ENCODE measurements around the gene KIAA1671. TPM values are rescaled to one million over a fixed set of nuclear protein-coding genes. Genes with fewer than 3 reads are reported as not detected.

The KIAA1671 gene
- total and polyA plus RNA-seq, 4 donors: 8.7 to 35.9 (median 19.1) TPM

DNA sequence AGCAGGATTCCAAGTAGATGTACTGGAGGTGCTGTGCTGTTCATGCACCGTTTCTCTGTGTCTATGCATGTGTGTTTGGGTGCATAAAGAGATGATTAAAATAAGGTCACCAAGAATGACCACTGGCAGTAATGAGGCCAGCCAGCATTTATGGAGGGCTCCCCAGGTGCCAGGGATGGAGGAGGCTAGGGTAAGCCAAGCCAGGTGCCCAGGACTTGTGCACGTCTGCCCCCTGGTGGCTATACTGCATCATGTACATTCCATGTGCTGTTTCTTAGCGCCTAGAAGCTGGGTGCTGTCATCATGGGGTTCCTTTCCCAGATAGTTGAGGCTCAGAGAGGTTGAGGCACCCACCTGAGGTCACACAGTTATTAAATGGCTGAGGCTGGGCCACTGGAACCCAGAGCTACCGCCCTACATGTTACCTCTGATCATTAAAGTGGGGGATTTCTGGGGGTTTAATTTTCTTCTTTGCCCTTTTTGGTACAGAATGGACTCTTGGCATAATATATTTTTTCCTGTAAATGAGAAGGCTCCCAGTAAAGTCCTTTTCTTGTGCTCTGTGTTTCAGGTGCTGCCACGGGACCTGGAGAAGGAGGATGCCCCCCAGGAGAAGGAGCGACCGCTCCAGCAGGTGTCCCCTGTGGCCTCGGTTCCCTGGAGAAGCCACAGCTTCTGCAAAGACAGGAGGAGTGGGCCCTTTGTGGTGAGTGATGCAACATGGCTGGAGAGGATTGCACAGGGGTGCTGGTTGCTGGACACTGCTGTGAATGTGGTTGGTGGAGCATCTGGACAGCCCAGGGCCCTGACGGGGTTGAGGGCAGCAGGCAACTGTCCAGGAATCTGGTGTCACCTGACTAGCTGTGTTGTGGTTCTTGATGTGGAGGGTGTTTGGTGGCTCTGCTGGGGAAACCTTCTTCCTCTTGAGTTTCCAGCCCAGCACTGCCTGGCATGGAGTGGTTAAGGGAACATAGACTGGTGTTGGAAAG lies 96.4 kb downstream of the KIAA1671 start:
- DNase-seq (ENCODE audit: low spot score): peak; percentile 73
- peaks cover 0 to 7% (median 3%) of the 10 kb centered on the region in 4 donors for H3K4me1 ChIP-seq (ENCODE audit: control insufficient read depth in 4 of 4, insufficient read depth in 4 of 4, low read length in 3 of 4)
- peaks cover 0 to 6% (median 0%) of the 10 kb centered on the region in 4 donors for H3K36me3 ChIP-seq (ENCODE audit: control insufficient read depth in 4 of 4, insufficient read depth in 3 of 4, low read depth in 1 of 4, low read length in 3 of 4)
- no peak for TF ChIP-seq HNF4A (conservative IDR thresholded peaks at IDR 0.05)
- TF ChIP-seq, protein P1, sequence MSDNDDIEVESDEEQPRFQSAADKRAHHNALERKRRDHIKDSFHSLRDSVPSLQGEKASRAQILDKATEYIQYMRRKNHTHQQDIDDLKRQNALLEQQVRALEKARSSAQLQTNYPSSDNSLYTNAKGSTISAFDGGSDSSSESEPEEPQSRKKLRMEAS (IDR thresholded peaks at IDR 0.05): no peak
- TF ChIP-seq, protein P2, sequence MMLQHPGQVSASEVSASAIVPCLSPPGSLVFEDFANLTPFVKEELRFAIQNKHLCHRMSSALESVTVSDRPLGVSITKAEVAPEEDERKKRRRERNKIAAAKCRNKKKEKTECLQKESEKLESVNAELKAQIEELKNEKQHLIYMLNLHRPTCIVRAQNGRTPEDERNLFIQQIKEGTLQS (IDR thresholded peaks at IDR 0.05): no peak
- no peak for TF ChIP-seq FOXA1 (IDR thresholded peaks at IDR 0.05)
- TF ChIP-seq, protein P3, sequence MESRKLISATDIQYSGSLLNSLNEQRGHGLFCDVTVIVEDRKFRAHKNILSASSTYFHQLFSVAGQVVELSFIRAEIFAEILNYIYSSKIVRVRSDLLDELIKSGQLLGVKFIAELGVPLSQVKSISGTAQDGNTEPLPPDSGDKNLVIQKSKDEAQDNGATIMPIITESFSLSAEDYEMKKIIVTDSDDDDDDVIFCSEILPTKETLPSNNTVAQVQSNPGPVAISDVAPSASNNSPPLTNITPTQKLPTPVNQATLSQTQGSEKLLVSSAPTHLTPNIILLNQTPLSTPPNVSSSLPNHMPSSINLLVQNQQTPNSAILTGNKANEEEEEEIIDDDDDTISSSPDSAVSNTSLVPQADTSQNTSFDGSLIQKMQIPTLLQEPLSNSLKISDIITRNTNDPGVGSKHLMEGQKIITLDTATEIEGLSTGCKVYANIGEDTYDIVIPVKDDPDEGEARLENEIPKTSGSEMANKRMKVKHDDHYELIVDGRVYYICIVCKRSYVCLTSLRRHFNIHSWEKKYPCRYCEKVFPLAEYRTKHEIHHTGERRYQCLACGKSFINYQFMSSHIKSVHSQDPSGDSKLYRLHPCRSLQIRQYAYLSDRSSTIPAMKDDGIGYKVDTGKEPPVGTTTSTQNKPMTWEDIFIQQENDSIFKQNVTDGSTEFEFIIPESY (IDR thresholded peaks at IDR 0.05): no peak
- peak; percentile 97 to 99 for TF ChIP-seq RAD21 (IDR thresholded peaks at IDR 0.05)
- TF ChIP-seq EGR1 (IDR thresholded peaks at IDR 0.05; ENCODE audit: low read depth in 2 of 2): no peak
- no peak for TF ChIP-seq SP1 (IDR thresholded peaks at IDR 0.05)
- no peak for TF ChIP-seq HNF4G (IDR thresholded peaks at IDR 0.05)
- no peak for TF ChIP-seq GABPA (IDR thresholded peaks at IDR 0.05 in 1 of 2, conservative IDR thresholded peaks at IDR 0.05 in 1 of 2)
- no peak for TF ChIP-seq YY1 (IDR thresholded peaks at IDR 0.05)
- TF ChIP-seq TAF1 (conservative IDR thresholded peaks at IDR 0.05): no peak
- TF ChIP-seq JUND (IDR thresholded peaks at IDR 0.05): no peak
- no peak for TF ChIP-seq FOXA2 (IDR thresholded peaks at IDR 0.05)
- TF ChIP-seq, protein P4, sequence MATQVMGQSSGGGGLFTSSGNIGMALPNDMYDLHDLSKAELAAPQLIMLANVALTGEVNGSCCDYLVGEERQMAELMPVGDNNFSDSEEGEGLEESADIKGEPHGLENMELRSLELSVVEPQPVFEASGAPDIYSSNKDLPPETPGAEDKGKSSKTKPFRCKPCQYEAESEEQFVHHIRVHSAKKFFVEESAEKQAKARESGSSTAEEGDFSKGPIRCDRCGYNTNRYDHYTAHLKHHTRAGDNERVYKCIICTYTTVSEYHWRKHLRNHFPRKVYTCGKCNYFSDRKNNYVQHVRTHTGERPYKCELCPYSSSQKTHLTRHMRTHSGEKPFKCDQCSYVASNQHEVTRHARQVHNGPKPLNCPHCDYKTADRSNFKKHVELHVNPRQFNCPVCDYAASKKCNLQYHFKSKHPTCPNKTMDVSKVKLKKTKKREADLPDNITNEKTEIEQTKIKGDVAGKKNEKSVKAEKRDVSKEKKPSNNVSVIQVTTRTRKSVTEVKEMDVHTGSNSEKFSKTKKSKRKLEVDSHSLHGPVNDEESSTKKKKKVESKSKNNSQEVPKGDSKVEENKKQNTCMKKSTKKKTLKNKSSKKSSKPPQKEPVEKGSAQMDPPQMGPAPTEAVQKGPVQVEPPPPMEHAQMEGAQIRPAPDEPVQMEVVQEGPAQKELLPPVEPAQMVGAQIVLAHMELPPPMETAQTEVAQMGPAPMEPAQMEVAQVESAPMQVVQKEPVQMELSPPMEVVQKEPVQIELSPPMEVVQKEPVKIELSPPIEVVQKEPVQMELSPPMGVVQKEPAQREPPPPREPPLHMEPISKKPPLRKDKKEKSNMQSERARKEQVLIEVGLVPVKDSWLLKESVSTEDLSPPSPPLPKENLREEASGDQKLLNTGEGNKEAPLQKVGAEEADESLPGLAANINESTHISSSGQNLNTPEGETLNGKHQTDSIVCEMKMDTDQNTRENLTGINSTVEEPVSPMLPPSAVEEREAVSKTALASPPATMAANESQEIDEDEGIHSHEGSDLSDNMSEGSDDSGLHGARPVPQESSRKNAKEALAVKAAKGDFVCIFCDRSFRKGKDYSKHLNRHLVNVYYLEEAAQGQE (IDR thresholded peaks at IDR 0.05): no peak
- TF ChIP-seq, protein P5, sequence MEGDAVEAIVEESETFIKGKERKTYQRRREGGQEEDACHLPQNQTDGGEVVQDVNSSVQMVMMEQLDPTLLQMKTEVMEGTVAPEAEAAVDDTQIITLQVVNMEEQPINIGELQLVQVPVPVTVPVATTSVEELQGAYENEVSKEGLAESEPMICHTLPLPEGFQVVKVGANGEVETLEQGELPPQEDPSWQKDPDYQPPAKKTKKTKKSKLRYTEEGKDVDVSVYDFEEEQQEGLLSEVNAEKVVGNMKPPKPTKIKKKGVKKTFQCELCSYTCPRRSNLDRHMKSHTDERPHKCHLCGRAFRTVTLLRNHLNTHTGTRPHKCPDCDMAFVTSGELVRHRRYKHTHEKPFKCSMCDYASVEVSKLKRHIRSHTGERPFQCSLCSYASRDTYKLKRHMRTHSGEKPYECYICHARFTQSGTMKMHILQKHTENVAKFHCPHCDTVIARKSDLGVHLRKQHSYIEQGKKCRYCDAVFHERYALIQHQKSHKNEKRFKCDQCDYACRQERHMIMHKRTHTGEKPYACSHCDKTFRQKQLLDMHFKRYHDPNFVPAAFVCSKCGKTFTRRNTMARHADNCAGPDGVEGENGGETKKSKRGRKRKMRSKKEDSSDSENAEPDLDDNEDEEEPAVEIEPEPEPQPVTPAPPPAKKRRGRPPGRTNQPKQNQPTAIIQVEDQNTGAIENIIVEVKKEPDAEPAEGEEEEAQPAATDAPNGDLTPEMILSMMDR (IDR thresholded peaks at IDR 0.05; ENCODE audit: low read depth, low read length, missing input control): peak; percentile 82
- peak in 1 of 2 donors; percentile 13 for TF ChIP-seq RXRA (IDR thresholded peaks at IDR 0.05)
- TF ChIP-seq NR2F2 (IDR thresholded peaks at IDR 0.05): no peak
- no peak overlapping the region for H3K27ac ChIP-seq (ENCODE audit: low read depth in 1 of 2, low read length in 2 of 2)
- H3K9me3 ChIP-seq (ENCODE audit: control insufficient read depth in 4 of 4, low read length in 3 of 4): no peaks in the 10 kb centered on the region
- no peak overlapping the region for H3K4me3 ChIP-seq (ENCODE audit: low read depth in 1 of 3, low read length in 3 of 3)
- no peak overlapping the region for H3K9ac ChIP-seq (ENCODE audit: low read depth in 1 of 2, low read length in 2 of 2)
- WGBS: 61% methylated on average over 9 of the region's 9 CpGs
- no peaks in the 10 kb centered on the region for H3K27me3 ChIP-seq (ENCODE audit: control insufficient read depth in 4 of 4, insufficient read depth in 4 of 4, low read length in 3 of 4)

Data from liver (tissue), 9 donors.